Measurements from ENCODE around the gene LGALS3BP.
A peak's percentile ranks its signal among the peaks of the same experiment; 100 is the strongest.

Gene LGALS3BP

DNA sequence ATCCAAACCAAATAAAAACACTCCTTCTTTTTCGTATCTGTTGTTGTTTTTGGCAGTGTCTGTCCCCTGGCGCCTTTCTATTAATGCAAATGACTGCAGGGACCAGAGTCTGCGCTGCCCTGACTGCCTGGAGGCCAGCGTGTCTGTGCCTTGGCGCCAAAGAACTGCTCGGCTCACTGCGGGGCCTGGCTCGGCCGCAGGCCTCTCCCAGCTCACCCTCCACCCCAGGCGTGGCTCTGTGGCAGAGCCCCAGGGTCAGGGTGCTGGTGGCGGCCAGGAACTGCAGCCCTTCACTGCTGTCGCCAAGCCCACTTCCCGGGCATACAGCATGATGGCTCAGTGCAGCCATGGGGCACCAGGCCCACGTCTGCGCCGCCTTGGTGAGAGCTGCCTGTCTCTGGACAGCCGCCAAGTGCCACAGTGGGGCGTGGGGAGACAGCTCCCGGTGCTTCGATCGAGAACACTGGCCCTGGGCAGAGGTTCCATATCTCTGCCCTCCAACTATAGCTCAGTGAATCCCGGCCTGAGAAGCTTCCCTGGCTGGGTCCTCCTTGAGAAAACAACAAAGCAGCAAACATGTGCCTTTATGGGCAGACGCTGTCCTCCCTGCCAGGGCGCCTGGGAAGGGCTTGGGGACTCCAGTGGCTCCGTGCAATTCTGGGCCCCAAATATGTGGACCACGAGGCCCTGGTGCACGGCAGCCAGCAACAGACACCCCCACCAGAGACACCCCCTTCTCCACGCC lies 18.8 kb upstream of the LGALS3BP start:
- DNase-seq = no peak

DNA sequence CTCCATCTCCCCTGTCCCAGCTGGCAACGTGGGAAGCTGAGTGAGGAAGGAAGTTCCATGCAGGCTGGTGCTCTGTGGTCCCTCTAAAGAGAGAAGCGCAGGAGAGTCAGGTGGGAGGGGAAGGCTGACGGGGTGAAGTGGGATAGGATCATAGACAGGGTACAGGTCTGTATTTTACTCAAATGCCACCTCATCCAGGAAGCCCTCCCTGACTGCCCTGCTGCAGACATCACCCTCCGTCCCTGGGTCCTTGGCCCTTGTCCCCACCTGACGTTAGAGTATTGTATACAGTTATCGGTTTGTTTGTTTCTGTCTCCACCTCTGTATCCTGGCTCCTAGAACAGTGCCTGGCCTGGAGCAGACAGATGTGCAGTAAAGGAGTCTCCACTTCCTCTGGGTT lies 18.2 kb upstream of the LGALS3BP start:
- no peak for DNase-seq

DNA sequence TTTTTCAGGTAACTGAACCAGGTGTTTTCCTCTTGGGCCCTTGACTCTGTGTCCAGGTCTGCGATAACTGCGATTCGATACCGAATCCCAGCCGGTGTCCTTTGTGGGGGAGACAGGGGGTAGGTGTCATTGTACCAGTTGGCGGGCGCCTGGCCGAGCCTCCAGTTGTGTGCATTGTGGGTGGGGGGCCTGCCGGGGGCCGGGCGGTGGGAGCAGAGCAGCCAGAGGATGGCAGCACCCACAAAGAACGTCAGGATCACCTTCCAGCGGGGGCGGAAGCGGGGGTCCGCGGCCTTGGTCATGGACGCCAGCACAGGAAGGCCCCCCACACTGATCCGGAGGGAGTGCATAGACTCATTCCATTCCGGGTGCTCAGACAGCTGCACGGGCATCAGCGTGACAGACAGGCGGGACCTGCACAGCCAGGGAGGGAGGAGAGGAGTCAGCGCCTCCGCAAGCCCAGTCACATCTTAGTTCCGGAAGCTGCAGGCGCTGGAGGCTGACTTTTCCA lies 17.6 kb upstream of the LGALS3BP start:
- no peak for DNase-seq

DNA sequence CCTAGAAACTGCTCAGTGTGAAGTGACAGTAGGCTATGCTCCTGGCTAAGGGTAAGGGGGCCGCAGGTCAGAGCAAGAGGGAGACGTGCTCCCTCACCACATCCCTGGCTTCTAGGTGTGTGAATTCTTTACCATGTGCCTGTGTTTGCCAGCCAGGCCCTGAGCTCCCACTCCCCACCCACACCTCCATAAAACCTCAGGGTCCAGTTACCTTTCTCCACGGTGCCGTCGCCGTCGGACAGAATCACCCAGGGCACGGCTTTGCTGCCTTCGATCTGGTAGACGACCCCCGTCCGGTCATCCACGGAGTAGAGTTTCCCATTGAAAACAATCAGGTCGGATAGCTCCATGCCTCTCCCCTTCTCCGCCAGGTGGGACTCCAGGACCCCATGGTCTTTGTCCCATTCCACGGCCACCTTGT lies 17.1 kb upstream of the LGALS3BP start:
- no peak for DNase-seq

DNA sequence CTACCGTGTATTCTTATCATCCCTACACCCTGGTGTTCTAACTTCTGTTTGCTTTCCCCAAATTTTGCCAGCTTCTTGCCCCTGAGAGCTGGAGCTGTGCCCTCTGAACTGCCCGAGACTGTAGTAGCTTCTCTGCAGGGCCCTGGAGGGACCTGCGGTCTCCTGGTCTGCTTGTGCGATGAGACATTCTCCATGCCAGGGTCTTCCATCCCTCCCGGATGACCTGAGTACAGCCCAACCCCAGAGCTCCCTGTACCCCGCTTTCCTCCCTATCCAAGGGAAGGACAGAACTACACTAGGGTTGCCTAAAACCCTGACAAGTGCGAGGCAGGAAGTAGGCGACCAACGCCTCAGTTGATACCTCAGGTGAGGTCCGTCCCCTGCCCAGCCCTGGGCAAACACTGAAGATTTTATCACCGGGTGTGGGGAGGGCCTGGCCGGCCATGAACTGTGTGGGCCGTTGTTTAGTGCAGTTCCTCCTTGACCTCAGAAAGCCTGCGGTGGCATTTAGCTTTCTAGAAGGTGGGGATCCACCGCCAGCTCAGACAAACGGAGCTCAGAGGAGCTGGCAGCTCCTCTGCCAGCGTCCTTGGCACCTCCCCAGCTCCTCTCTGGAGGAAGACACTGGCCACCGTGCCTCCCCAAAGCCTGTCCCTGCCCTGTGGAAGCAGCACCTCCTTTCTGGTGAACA lies 16.2 kb upstream of the LGALS3BP start:
- DNase-seq = no peak

DNA sequence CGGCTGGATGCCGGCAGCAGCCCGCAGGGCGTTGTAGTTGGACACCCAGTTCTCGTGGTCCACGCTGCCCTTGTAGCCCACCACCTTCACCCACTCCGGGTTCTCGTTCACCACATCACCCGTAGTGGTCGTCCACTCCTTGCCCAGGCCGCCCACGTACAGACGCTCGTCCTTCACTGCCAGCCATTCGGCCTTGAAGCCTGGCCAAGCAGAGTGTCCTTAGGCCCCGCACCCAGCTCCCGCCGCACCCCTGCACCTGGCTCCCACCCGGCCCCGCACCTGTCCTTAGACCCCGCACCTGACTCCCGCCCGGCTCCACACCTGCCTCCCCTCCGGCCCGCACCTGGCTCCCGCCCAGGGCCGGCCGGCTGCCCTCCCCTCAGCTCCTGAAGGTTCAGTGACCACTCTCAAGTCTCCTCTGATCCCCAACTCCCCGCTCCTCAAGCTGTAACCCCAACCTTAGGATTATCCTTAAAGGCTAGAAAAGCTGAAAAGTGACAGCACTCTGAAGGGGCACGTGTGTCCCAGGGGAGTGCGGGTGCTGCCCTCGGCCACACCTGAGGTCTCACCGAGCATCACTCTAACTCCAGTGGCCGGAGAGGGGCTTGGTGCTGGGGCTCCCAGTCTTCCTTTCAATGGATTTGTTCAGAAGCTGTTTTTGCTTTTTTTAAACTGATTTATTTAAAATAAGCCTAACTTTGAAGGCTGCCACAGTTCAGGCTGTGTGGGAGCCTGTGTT lies 15.5 kb upstream of the LGALS3BP start:
- DNase-seq = no peak

DNA sequence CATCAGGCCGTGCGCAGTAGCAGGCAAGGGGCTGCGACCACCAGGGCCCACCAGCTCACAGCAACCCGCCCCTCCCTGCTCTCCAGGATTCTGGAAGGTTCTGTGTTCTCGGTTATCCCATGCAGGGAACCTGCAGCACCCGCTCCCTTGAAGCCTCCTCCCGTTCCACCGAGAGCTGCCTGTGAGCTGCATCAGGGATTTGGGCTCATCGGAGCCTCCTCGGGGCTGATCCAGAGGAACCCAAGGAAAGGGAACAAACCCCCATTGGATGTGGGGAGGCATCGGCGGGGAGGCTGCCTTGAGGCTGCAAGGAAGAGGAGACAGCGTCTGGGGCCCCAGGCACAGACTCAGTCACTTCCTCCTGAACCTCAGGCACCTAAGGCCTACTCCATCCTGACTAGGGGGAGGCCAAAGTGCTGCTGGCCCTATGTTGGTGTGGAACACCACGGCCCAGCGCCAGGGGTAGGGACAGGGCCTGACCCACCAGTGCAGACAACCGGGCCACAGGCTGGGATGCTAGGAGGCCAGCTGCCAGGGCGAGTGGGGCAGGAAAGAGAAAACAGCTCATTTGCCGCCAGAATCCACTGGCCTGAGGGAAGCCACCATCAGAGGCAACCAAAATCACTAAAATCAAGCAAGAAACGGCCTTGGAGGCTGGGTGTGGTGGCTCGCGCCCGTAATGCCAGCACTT lies 14.4 kb upstream of the LGALS3BP start:
- no peak for DNase-seq

DNA sequence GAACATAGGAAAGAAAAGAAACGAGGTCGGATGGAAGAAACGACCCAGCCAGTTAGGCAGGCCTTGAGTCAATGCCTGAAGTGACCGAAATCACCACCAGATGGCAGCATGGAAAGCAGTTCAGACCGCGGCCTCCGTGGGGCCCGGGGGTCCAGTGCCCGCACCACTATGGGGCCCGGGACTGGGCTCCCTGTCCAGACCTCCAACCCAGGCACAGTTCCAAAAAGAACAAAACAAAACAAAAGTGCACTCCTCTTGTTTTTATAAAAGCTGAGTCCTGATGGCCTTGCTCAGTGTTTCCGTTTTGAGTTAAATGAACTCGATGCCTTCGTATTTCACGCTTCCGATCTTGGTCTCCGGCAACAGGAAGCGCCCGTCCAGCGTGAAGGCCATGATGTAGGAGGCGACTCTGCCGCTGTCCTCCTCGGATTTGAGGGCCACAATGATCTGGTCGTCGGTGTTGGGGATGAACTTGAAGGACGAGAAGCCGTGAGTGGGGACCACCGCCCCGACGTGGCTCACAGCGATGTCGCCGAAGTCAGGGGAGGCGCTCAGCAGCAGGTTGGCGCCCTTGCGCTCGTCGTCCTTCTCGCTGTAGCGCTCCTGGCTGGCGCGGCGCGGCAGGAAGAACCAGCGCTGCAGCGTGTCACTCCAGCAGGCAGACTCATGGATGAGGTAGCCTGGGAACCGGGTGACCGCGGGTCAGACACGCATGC lies 13.7 kb upstream of the LGALS3BP start:
- DNase-seq = peak; percentile 60

DNA sequence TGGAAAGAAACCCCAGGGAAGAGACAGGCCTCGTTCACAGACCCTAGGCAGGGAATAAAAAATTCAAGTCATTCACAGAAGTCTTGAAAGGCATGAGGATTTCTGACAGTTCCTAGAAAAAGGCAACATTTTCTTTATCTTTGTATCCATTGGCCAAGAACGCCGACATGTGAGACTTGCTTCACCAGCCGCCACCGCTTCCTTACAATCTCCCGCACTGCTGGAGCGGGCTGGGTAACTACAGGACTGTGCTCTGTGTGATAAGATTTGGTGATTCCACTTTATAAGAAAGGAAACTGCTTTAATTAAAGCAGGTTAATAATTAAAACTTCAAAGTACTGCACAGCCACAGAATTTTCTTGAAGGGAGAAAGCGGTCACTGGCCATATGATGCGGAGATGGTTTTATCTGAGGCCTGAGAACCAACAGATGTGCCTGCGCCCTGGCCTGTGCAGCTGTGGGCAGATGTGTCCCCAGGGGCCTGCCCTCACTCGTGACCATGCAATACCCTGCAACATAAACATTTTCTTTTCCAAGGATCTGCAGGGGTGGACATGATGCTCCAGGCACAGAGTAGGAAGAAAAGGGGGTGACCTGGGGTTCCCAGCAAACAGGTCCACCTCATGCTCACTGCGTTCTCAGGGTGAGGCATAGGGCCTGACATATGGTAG lies 13.0 kb upstream of the LGALS3BP start:
- no peak for DNase-seq

DNA sequence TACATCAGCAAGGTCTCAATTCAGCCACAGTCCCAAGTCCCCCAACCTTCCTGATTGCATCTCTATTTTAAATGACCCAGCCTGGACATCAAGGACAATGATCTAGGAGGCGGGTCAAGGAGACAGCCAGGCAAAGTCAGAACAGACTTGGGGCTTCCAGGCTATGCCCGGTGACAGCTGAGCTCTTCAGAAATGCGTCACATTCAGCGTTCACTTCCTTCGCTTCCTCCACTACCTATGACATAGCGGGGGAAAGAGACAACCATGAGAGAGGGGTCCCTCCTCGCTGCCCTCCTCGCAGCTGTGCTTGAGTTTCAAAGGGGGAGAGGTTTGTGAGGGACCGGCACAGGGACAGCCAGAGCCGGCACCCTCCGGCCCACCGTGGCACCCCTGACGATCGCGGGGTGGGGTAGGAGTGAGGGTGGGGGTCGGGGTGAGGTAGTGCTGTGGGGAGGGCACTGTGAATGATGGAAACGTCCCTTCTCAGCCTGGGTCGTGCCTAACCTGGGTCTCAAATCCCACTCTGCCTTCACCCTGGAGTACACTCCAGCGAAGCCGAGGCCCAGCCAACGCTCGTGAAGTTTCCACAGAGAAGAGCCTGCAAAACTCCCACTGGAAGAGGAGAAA lies 12.3 kb upstream of the LGALS3BP start:
- DNase-seq = no peak

DNA sequence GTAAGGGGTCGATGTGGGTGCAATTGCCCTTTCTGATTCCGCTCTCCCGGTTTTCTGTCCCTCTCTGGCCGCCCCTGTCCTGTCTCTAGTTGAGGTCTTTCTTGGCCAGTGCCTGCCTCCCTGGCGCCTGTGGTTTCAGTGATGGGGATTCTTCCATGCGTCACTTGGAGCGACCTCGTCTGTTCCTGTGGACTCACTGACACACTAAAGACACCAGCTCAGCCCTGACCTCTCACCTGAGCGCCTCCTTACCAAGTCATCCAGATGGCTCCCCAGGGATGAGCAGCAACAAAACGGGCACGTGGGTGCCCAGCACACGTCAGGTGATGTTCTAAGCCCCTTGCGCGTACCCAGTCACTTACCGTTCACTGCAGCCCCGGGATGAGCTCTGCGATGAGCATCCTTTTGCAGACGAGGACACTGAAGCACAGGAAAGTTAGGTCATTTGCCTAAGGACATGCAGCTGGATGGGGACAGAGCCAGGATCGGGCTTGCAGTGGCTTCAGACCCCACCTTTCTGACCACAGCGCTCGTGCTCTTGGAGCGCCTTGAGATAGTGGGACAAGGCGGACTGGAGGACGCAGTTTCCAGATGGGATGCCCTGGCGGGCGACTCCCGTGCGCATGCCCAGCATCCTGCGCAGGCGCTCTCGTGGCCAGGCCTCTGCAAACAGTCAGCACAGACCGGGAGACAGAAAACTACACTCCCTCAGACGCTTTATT lies 11.5 kb upstream of the LGALS3BP start:
- no peak for DNase-seq

DNA sequence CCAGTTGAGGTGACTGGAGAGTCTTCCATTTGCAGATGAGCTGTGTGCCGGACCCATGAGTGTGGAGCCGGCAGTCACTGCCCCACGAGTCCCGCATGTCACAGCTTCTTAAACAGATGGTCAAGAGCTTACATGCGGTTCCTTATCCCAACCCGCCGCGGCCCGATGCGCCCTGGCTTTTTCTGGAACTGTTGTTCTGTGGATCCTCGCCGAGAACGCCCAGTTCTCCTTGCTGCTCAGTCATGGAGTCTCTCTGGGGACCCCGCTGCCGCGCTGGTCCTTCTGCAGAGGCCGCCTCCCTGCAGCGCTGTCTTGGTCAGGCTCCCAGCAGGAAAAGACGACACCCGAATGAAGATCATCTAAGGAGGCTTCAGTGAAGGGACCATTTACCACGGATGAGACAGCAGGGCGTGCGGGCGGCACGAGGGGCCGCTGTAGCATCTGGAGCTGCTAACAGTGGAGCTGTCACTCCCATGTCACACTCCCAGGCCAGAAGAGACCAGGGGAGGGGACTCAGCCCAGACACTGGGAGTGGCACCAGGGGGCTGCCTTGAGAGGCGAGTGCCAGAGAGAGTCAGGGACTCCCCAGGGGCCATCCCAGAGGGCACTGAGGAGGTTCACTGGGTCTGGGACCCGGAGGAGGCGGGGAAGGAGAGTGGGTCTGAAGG lies 10.8 kb upstream of the LGALS3BP start:
- DNase-seq = no peak

DNA sequence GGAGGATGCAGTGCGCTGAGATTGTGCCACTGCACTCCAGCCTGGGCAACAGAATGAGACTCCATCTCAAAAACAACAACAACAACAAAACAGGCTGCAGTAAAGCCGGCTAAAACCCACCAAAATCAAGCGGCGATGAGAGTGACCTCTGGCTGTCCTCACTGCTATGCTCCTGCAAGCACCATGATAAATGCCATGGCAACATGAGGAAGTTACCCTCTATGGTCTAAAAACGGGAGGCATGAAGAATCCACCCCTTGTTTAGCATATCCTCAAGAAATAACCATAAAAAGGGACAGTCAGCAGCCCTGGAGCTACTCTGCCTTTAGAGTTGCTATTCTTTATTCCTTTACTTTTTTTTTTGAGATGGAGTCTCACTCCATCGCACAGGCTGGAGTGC lies 8.4 kb upstream of the LGALS3BP start:
- no peak for DNase-seq

DNA sequence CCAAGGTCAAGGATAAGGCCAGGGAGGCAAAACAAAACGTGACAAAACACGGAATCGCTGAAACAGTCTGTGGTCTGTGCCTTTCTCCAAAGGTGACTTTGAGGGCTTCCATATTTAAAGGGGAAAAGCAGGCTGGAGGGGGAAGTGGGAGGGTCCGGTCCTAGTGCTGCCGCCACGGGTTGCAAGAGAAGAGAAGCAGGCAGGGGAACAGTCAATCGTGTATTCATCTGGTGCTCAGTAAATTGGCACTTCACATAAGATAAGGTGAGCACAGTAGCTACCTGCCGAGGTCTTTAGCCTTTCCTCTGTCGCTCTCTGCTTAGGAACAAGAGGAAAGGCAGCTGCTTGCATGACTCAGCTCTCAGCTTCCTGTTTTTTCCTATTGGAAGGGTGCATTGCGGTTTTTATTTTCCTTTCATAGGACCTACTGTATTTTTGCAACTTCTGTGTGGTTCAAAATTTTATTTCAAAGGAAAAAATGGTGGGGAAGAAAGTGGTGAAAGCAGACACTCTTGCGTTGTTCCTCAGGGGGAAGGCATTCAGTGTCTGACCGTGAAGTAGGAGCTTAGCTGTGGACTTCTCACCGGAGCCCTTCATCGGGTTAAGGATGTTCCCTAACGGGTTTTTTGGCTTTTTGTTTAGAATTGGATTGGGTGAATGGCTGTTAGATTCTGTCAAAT lies 7.1 kb upstream of the LGALS3BP start:
- no peak for DNase-seq

DNA sequence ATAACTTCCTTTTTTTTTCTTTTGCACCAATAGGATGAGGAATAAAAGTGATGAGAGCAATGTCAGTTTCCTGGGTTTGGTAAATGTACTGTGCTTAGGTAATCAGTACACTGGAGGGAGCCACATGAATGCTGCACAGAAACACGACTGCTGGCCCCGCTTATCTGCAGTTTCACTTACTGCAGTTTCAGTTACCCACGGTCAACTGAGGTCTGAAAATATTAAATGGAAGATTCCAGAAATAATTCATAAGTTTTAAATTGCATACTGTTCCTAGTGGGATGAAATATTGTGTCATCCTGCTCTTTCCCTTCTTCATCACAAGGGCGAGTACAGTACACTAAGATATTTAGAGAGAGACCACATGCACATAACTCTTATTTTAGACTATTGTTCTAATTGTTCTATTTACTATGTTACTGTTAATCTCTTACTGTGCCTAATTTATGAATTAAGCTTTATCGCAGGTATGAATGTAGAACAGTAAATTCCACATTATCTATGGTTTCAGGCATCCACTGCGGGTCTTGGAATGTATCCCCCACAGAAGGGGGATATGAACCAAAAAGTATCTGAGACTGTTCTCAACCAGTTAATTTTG lies 6.4 kb upstream of the LGALS3BP start:
- DNase-seq = no peak

DNA sequence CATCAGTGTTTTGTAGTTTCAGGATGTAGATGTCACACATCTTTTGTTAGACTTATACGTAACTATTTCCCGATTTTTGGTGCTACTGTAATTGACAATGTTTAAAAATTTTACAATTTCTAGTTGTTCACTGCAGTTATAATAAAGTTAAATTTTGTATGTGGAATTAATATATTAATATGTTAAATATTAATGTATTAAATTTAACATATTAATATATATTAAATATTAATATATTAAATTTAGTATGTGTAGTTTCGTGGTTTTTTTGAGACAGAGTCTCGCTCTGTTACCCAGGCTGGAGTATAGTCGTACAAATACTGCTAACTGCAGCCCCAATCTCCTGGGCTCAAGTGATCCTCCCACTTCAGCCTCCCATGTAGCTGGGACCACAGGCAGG lies 5.7 kb upstream of the LGALS3BP start:
- no peak for DNase-seq

DNA sequence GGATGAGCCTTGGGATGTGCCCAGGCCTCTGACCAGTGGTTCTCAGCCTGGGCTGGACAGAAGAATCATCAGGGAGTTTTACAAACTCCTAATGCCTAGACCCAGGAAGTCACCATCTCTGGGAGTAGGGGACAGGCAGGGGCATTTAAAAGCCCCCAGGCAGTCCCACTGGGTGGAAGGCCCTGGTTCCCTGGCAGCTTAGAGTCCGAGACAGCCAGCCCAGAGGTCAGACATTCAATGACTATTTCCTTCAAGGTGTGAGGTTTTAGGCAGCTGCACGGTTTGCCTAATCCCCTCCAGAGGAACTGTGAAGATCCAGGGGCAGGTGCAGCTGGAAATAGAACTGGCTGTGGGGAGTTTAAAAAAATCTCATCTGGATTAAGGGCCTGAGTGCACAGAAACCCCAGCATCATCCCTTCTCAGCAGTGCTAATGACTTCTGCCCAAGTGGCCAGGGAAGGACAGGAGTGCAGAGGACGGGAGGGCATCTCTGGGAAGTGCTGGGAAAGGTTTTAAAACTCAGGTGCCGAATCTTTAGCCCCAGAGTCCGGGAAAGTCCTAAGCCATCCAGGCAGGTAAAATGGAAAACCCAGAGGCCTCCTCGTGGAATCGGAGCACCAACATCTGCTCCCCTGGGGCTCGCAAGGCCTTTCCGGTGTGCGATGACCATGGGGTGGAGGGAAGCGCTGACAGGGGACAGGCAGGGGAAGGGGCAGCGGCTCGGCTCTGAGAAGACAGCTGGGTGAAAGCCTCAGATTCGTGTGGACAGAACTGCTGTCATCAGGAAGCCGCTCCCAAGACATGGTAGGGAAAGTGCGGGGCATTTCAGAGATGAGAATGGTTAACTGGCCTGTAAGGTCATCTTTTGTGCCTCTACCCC lies 1.5 kb upstream of the LGALS3BP start:
- DNase-seq = no peak

DNA sequence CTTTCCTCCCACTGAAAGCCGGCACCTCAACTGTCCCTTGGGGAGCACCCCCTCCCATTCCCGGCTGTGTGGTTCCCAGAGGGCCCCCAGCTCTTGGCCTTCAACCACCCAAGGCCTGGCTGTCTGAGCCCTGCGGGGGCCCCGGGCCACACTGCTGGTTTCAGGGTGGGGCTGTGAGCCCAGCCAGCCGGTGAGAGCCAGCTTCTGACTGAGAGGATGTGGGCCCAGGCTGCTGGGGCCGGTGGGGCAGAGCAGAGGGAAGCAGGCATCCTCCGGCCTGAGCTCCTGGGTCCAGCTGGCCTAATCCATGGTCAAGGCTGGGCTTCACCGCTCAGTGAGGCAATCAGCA lies 875 bp upstream of the LGALS3BP start:
- no peak for DNase-seq
